ENCODE measurements around the gene ATP1B1. TPM values are rescaled to one million over a fixed set of nuclear protein-coding genes. Genes with fewer than 3 reads are reported as not detected.

The ATP1B1 gene
- polyA plus RNA-seq, 1 donor (not counting 4 experiments of a cell fraction or from before 2014, with no cell fraction given), result 30.0 TPM

GRCh38 chr1:169180174-169180573, 73.7 kb downstream of the ATP1B1 start:
- no peaks in the 10 kb centered on the region for H4K20me1 ChIP-seq (ENCODE audit: control insufficient read depth, extremely low read depth, insufficient read depth, low read length)
- H3K79me2 ChIP-seq (ENCODE audit: control insufficient read depth, insufficient read depth, low read length), result no peaks in the 10 kb centered on the region
- TF ChIP-seq CTCF (optimal IDR thresholded peaks at IDR 0.05 in 1 of 3, IDR thresholded peaks at IDR 0.05 in 1 of 3, conservative IDR thresholded peaks at IDR 0.05 in 1 of 3; ENCODE audit: extremely low read depth in 1 of 3, insufficient read depth in 2 of 3, low read length in 3 of 3), result no peak
- TF ChIP-seq EZH2 (IDR thresholded peaks at IDR 0.05; ENCODE audit: low read length), result no peak
- H3K4me1 ChIP-seq (ENCODE audit: control insufficient read depth, extremely low read depth, insufficient read depth, low read length), result no peaks in the 10 kb centered on the region
- DNase-seq (ENCODE audit: low read depth, low spot score) (no peak), FAIRE-seq (no peak)
- dilution Hi-C loops (cut with MboI; ENCODE audit: extremely low pct_ligation_motif_present, low sequenced_read_pairs), result no loop called here
- no peak overlapping the region for H3K27ac ChIP-seq (ENCODE audit: control insufficient read depth, insufficient read depth, low read length)
- H3K36me3 ChIP-seq (ENCODE audit: control insufficient read depth in 2 of 2, extremely low read depth in 1 of 2, insufficient read depth in 2 of 2, low read length in 2 of 2), result no peaks in the 10 kb centered on the region
- H2AFZ ChIP-seq (ENCODE audit: control insufficient read depth, low read length), result no peak overlapping the region
- no peak overlapping the region for H3K4me2 ChIP-seq (ENCODE audit: control insufficient read depth, extremely low read depth, insufficient read depth, low read depth, low read length)
- H3K9me3 ChIP-seq (ENCODE audit: control insufficient read depth, low read depth, low read length), result no peaks in the 10 kb centered on the region
- no peaks in the 10 kb centered on the region for H3K9me1 ChIP-seq (ENCODE audit: control insufficient read depth, extremely low read depth, insufficient read depth, low read length)
- H3K9ac ChIP-seq (ENCODE audit: control insufficient read depth, extremely low read depth, insufficient read depth, low read length), result no peak overlapping the region
- H3K4me3 ChIP-seq (ENCODE audit: control insufficient read depth in 2 of 3, extremely low read depth in 1 of 3, insufficient read depth in 2 of 3, low read depth in 1 of 3, low read length in 3 of 3), result no peak overlapping the region
- H3K27me3 ChIP-seq (ENCODE audit: control insufficient read depth, extremely low read depth, insufficient read depth, low read length), result no peaks in the 10 kb centered on the region

Small RNAs within 50 kb of the gene (small RNA-seq; reads per million reads assigned to genes)
- 0 reads per million in 3 experiments for gene RNA5SP66 (ENCODE audit: insufficient read length in 3 of 3, low read depth in 3 of 3, low replicate concordance in 1 of 3)
